GM23248 (cell line): ENCODE measurements around the gene FGGY. TPM values are rescaled to one million over a fixed set of nuclear protein-coding genes. Genes with fewer than 3 reads are reported as not detected.

Experiments used
- DNase-seq: peaks from one replicate; pipeline ENCODE4 v3.0.0-alpha.2; 2015
- H2AFZ ChIP-seq: fragments of 200-600 bp; sonication (generic); 2 replicates; pipeline ENCODE4 v1.6.1; 2016; ENCODE audit warnings: antibody characterized with exemption
- H3F3A ChIP-seq: fragments of 200-600 bp; sonication (generic); 2 replicates; pipeline ENCODE4 v1.6.1; 2016; ENCODE audit warnings: mild to moderate bottlenecking, antibody characterized with exemption, mixed run types; ENCODE audit not compliant: insufficient read depth
- H3K27ac ChIP-seq: fragments of 200-600 bp; sonication (generic); 2 replicates; pipeline ENCODE4 v1.5.1; 2016; ENCODE audit warnings: mild to moderate bottlenecking
- H3K27me3 ChIP-seq: fragments of 200-600 bp; sonication (generic); replicated peaks from 2 replicates; pipeline ENCODE4 v1.6.1; 2016; ENCODE audit warnings: mild to moderate bottlenecking; ENCODE audit not compliant: insufficient read depth
- H3K36me3 ChIP-seq: fragments of 200-600 bp; sonication (generic); 2 replicates; pipeline ENCODE4 v1.6.1; 2016; ENCODE audit warnings: low read depth, mild to moderate bottlenecking
- H3K4me1 ChIP-seq: fragments of 200-600 bp; sonication (generic); 2 replicates; pipeline ENCODE4 v1.6.1; 2016; ENCODE audit warnings: mild to moderate bottlenecking; ENCODE audit not compliant: insufficient read depth
- H3K4me2 ChIP-seq: fragments of 200-600 bp; sonication (generic); one replicate; pipeline ENCODE4 v1.6.1; 2016; ENCODE audit warnings: mild to moderate bottlenecking; ENCODE audit not compliant: unreplicated experiment
- H3K4me3 ChIP-seq: fragments of 200-600 bp; sonication (generic); 2 replicates; pipeline ENCODE4 v1.5.1; 2016; ENCODE audit warnings: mild to moderate bottlenecking
- H3K79me2 ChIP-seq: fragments of 200-600 bp; sonication (generic); 2 replicates; pipeline ENCODE4 v1.6.1; 2016; ENCODE audit warnings: mild to moderate bottlenecking; ENCODE audit not compliant: insufficient read depth
- H3K9ac ChIP-seq: fragments of 200-600 bp; sonication (generic); 2 replicates; pipeline ENCODE4 v1.6.1; 2016; ENCODE audit warnings: mild to moderate bottlenecking
- H3K9me2 ChIP-seq: fragments of 200-600 bp; sonication (generic); 2 replicates; pipeline ENCODE4 v1.6.1; 2016; ENCODE audit warnings: mixed run types, mild to moderate bottlenecking, moderate library complexity; ENCODE audit not compliant: insufficient read depth
- H3K9me3 ChIP-seq: fragments of 200-600 bp; sonication (generic); one replicate; pipeline ENCODE4 v1.6.1; 2017; ENCODE audit warnings: low read depth
- H4K20me1 ChIP-seq: fragments of 200-600 bp; sonication (generic); 2 replicates; pipeline ENCODE4 v1.6.0; 2016; ENCODE audit not compliant: insufficient read depth
- EZH2 ChIP-seq: fragments of 200-600 bp; sonication (generic); IDR thresholded peaks from 2 replicates; pipeline ENCODE4 v1.6.1; 2018; ENCODE audit warnings: antibody characterized with exemption, mild to moderate bottlenecking; ENCODE audit not compliant: insufficient read depth, poor library complexity, severe bottlenecking
- EZH2phosphoT487 ChIP-seq: fragments of 200-600 bp; sonication (generic); IDR thresholded peaks from 2 replicates; pipeline ENCODE4 v1.6.1; 2018; ENCODE audit warnings: antibody characterized with exemption, moderate library complexity, mild to moderate bottlenecking, low read depth; ENCODE audit not compliant: insufficient read depth
- WGBS, 2 experiments: methylation state at CpG; one replicate each; pipeline ENCODE4 v1.1.6; 2015 to 2017; ENCODE audit warnings: low lambda C conversion rate in 2 of 2, low coverage in 1 of 2; ENCODE audit errors: missing lambda C conversion rate in 2 of 2; 5-methylcytosine and 5-hydroxymethylcytosine counted together
- in situ Hi-C: fragments of 300-500 bp; cut with MboI; formaldehyde crosslinking; loops from 2 replicates; pipeline ENCODE4 v1.15.0; 2020
- polyA plus RNA-seq: library from polyadenylated mRNA; unstranded; fragments of >200 nt; fragmentation: Nextera tagmentation; extraction: Ambion mirVana; gene quantifications from 2 replicates; pipeline ENCODE4 v1.2.1, GENCODE V29; 2016
- total RNA-seq: library from RNA; depleted of rRNA; stranded (reverse); fragments of >200 nt; shearing (Covaris generic); gene quantifications from 2 replicates; pipeline ENCODE4 v1.2.3, GENCODE V29; 2014

The FGGY gene
- total and polyA plus RNA-seq, 2 experiments from 2014 or later, result 12.8 to 16.9 TPM

DNA sequence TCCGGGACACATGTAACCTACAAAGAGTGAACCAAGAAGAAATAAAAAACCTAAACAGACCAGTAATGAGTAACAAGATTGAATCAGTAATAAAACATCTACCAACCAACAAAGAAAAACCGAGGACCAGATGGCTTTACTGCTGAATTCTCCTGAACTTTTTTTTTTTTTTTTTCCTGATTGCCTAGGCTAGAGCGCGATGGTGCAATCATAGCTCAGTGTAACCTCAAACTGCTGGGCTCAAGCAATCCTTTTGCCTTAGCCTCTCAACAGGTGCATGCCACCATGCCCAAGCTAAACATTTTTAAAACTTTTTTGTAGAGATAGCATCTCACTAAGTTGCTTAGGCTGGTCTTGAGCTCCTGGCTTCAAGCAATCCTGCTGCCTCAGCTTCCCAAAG, 11.2 kb upstream of the FGGY start:
- no peaks in the 10 kb centered on the region for H3K36me3 ChIP-seq
- no peaks in the 10 kb centered on the region for H3K27me3 ChIP-seq
- H4K20me1 ChIP-seq, result no peaks in the 10 kb centered on the region
- DNase-seq, result peak; percentile 5
- no peaks in the 10 kb centered on the region for H3K9me2 ChIP-seq
- H3F3A ChIP-seq, result no peaks in the 10 kb centered on the region
- no peak overlapping the region for H2AFZ ChIP-seq
- no peak overlapping the region for H3K9ac ChIP-seq
- no peaks in the 10 kb centered on the region for H3K4me1 ChIP-seq
- H3K79me2 ChIP-seq, result no peaks in the 10 kb centered on the region
- no peaks in the 10 kb centered on the region for H3K9me3 ChIP-seq
- no peak overlapping the region for H3K27ac ChIP-seq
- H3K4me2 ChIP-seq, result no peak overlapping the region
- no peak for TF ChIP-seq EZH2
- no peak for TF ChIP-seq EZH2phosphoT487
- in situ Hi-C loops, result loop anchor here (25.0 kb wide), 1 partner anchor 498 kb away; the partner anchor contains the start of gene JUN
- H3K4me3 ChIP-seq, result no peak overlapping the region
- 85 to 93% methylated on average over 4 of the region's 4 CpGs for WGBS, 2 experiments

DNA sequence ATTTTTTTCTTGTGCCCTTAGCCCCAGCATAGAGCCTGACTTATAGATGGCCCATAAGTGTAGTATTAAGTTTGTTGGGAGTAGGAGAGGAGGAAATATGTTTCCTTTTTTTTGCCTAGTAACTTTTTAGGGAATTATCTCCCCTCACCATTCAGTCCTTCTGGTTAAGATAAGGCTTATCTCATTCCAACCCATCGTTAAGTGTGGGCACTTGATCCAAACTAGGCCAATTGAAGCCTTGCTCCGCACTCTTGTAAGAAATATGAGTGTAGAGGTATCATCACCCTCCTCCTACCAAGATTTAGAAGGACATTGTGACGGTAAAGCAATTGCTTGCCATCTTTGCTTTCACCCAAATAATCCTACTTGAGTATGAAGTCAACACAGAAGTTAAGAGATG, 8.8 kb upstream of the FGGY start:
- in situ Hi-C loops, result loop anchor here (25.0 kb wide), 1 partner anchor 501 kb away; the partner anchor contains the start of gene JUN
- no peak for DNase-seq

DNA sequence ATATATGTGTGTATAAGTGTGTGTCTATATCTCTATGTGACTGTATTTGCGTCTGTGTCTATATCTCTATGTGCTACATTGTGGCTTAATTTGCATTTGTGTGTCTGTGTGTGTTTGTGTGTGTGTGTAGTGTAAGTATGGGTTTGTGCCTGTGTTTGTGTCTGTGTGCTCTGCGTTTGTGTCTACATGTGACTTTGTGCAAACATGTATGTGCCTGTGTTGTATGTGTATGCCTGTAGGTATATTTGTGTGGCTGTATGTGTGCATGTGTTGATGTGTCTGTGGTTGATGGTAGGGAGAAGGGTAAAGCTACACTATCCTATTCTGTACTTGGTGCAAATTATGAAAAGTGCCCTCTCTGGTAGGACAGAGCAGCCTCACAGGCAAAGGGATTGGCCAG, 7.3 kb upstream of the FGGY start:
- Histone ChIP-seq H3K4me3 (no peak overlapping the region), H3K9ac (no peak overlapping the region), H3K27me3 (no peaks in the 10 kb centered on the region), H3K4me1 (0 out of 2 replicates have a peak, but pooled peaks cover 6% of the 10 kb centered on the region), H2AFZ (no peak overlapping the region), H3K36me3 (no peaks in the 10 kb centered on the region), H3K27ac (no peak overlapping the region), H3K9me3 (no peaks in the 10 kb centered on the region), H3K4me2 (no peak overlapping the region), H3K9me2 (no peaks in the 10 kb centered on the region), H3K79me2 (no peaks in the 10 kb centered on the region), H3F3A (peaks cover 18% of the 10 kb centered on the region; the same call in 1 of the 2 replicates), H4K20me1 (no peaks in the 10 kb centered on the region)
- no peak for TF ChIP-seq EZH2
- DNase-seq, result no peak
- in situ Hi-C loops, result loop anchor here (25.0 kb wide), 1 partner anchor 502 kb away; the partner anchor contains the start of gene JUN
- 66 to 79% methylated on average over 2 of the region's 2 CpGs for WGBS, 2 experiments

More for the DNA sequence above, 8.8 kb upstream of the FGGY start:
- H3K27me3 ChIP-seq, result no peaks in the 10 kb centered on the region
- H3K79me2 ChIP-seq, result no peaks in the 10 kb centered on the region
- no peak overlapping the region for H3K27ac ChIP-seq
- H3K9me3 ChIP-seq, result no peaks in the 10 kb centered on the region
- no peak for TF ChIP-seq EZH2phosphoT487
- no peak for TF ChIP-seq EZH2
- H3F3A ChIP-seq, result peaks cover 16% of the 10 kb centered on the region; the same call in 1 of the 2 replicates
- no peak overlapping the region for H3K4me2 ChIP-seq
- no peak overlapping the region for H3K9ac ChIP-seq
- no peaks in the 10 kb centered on the region for H3K9me2 ChIP-seq
- H3K4me3 ChIP-seq, result no peak overlapping the region
- no peaks in the 10 kb centered on the region for H3K36me3 ChIP-seq
- H4K20me1 ChIP-seq, result no peaks in the 10 kb centered on the region
- 0 out of 2 replicates have a peak, but pooled peaks cover 5% of the 10 kb centered on the region for H3K4me1 ChIP-seq
- H2AFZ ChIP-seq, result no peak overlapping the region
- WGBS, 2 experiments, result 96 to 98% methylated on average over 3 of the region's 3 CpGs

DNA sequence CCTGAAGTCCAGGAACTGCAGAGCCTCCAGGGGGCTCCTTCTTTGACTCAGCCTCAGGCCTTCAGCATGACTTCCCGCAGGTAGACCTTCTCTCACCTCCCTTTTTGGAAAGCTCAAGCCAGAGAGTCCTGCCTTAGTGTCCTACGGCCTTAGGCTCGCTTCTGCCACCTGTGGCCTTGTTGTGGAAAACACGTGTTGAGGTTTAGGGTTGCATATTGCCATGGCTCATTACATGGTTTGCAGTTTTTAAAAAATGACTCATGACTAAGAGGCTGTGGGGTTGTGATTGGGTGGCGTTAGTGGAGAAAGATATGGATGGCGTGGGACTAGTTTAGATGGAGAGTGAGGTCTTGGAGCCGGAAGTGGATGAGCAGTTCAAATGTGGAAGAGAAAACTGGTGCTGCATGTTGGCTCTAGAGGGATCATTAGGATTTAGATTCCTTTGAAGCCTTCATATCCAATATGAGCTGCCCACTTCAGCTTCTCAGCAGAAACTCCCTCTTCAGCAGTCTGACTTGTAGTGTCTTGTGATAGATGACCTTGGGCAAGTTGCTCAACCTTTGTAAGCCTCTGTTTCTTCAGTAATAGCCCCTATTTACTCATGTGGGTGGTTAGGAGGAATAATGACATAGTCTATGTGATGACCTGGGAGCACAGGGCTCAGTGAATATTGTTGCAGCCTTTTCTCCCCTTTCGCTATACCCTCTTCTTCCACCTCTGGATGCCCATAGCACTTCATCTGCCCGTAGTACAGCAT, 6.5 kb upstream of the FGGY start:
- no peak overlapping the region for H3K4me3 ChIP-seq
- H3K79me2 ChIP-seq, result no peaks in the 10 kb centered on the region
- 0 out of 2 replicates have a peak, but pooled peaks cover 6% of the 10 kb centered on the region for H3K4me1 ChIP-seq
- no peak overlapping the region for H2AFZ ChIP-seq
- no peaks in the 10 kb centered on the region for H4K20me1 ChIP-seq
- in situ Hi-C loops, result loop anchor here (25.0 kb wide), 1 partner anchor 503 kb away; the partner anchor contains the start of gene JUN
- no peak for TF ChIP-seq EZH2phosphoT487
- TF ChIP-seq EZH2, result no peak
- DNase-seq, result peak; percentile 41
- H3K27me3 ChIP-seq, result no peaks in the 10 kb centered on the region
- H3K9ac ChIP-seq, result no peak overlapping the region
- no peaks in the 10 kb centered on the region for H3K36me3 ChIP-seq
- no peaks in the 10 kb centered on the region for H3K9me2 ChIP-seq
- H3K9me3 ChIP-seq, result no peaks in the 10 kb centered on the region
- H3K27ac ChIP-seq, result no peak overlapping the region
- no peak overlapping the region for H3K4me2 ChIP-seq
- H3F3A ChIP-seq, result peaks cover 22% of the 10 kb centered on the region; the same call in 1 of the 2 replicates
- WGBS, 2 experiments, result 96% methylated on average over 9 of the region's 9 CpGs
